B cell (primary cell): ENCODE results near the gene IL17A.

Experiments used
- EZH2 ChIP-seq: IDR thresholded peaks from 2 replicates; pipeline ENCODE4 v1.6.1; 2012; ENCODE audit warnings: borderline replicate concordance, low read depth, mild to moderate bottlenecking, moderate library complexity, low read length; ENCODE audit not compliant: insufficient read depth, poor library complexity, severe bottlenecking
- TF ChIP-seq, protein P1 (sequence below): fragments of 200-600 bp; IDR thresholded peaks from one replicate; pipeline ENCODE4 v1.8.0; 2022; ENCODE audit warnings: antibody characterized with exemption, mild to moderate bottlenecking

DNA sequence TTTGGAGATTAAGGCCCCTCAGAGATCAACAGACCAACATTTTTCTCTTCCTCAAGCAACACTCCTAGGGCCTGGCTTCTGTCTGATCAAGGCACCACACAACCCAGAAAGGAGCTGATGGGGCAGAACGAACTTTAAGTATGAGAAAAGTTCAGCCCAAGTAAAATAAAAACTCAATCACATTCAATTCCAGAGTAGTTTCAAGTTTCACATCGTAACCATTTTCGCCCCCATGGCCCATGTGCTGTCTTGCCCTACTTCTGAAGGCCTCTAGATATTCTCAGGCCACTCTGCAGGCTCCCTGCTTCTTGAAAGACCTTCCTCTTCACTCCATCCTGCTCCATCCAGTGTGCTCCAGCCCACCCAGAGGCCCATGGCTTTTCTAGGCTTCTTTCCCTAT lies 4.2 kb downstream of the IL17A start:
- TF ChIP-seq, protein P1, sequence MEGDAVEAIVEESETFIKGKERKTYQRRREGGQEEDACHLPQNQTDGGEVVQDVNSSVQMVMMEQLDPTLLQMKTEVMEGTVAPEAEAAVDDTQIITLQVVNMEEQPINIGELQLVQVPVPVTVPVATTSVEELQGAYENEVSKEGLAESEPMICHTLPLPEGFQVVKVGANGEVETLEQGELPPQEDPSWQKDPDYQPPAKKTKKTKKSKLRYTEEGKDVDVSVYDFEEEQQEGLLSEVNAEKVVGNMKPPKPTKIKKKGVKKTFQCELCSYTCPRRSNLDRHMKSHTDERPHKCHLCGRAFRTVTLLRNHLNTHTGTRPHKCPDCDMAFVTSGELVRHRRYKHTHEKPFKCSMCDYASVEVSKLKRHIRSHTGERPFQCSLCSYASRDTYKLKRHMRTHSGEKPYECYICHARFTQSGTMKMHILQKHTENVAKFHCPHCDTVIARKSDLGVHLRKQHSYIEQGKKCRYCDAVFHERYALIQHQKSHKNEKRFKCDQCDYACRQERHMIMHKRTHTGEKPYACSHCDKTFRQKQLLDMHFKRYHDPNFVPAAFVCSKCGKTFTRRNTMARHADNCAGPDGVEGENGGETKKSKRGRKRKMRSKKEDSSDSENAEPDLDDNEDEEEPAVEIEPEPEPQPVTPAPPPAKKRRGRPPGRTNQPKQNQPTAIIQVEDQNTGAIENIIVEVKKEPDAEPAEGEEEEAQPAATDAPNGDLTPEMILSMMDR: no peak
- no peak for TF ChIP-seq EZH2
